GM18858 (cell line): ENCODE data around the gene SMAP1.
A peak's percentile ranks its signal among the peaks of the same experiment; 100 is the strongest.

Source experiments
- ATAC-seq: cut with Tn5 transposase; IDR thresholded peaks from one replicate; pipeline ENCODE4 v1.9.1; 2021; ENCODE audit not compliant: unreplicated experiment

The SMAP1 gene

DNA sequence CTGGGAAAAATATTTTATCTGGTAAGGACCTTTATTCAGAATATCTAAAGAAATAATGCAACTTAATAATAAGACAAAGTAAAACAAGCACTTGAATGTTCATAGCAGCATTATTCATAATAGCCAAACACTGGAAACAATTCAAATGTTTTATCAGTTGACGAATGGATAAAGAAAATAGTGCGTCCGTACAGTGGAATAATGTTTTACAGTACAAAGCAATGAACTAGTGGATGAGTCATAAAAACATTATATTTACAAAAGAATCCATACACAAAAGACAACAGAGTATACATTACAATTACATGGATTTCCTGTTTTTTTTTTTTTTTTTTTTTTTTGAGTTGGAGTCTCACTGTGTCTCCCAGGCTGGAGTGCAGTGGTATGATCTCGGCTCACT lies 12.7 kb downstream of the SMAP1 start:
- ATAC-seq, result no peak

DNA sequence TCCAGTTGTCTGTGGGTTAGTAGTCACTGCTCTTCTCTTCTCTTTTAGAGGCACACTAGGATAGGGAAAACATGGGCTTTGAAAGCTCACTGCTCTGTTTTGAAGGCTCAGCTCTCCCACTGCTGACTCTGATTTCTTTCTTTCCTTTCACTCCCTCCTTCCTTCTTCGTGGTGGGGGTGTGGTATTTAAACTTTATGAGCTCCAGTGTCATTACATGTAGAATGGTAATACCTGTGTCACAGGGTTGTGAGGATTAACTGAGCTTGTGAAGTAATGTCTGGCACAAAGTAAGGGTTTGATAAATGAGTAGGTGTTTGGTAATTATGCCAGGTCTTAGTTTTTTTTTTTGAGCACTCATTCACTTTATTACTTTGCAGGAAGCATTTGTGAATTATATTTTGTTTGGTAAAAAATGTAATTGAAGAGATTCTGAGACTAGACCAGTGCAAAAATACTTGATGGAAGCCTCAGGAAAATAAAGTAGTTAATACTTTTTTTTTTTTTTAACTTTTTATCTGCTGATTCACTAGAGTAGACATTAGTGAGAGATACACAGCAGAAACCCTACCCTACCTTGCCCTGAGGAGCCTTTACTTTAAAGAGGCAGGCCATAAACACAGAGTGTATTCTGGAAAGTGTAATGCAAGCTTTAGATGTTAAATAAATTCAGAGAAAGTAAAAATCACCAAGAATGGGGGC lies 17.3 kb downstream of the SMAP1 start:
- ATAC-seq, result no peak

DNA sequence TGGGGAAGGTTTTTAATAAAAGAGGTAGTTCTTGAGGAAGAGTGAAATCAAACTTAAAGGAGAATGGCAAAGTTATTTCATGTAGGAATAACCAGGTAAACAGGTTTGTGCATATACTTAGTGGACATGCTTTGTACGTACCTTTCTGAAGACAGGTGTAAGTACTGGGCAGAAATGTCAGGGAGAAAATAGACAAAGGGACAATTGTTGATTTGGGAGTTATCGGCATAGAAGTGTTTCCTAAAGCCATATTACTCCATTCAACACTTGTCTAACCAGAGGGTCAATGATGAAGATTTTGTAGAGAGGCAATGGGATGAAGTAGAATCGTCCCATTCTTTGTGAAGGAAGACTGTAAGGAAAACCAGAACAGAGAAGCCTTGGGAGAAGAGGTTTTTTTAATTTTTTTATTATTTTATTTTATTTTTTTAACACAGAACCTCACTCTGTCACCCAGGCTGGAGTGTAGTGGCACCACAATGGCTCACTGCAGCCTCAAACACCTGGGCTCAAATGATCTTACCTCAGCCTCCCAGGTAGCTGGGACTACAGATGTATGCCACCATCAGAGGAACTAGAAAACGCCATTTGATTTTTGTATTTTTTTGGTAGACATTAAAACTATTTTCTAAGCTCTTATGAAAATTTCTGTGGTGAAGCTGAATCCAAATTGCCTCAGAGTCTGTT lies 18.0 kb downstream of the SMAP1 start:
- ATAC-seq, result no peak

DNA sequence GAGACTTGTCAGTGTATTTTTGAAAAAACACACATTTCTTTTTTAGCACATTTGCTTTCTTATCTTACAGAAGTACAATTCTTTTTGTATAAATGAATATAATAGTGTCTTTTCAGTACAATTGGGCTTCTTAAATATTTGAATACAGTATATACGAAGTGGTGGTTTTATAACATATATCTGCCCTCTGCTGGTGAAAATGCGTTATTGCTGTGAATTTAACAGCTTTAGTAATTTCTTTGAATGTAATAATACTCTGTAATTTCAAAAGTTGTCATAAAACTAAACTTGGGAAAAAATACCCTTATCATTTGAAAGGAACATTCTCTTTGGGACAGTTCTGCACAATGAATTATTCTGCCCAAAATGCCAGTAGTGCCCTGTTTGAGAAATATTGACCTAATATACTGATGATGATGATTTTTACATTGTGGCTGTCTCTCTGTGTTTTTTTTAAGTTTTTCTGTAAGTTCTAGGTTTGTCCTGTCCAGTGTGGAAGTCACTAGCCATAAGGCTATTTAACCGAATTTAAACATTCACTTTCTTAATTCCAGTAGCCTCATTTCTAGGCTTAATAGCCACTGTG lies 19.0 kb downstream of the SMAP1 start:
- ATAC-seq, result peak; percentile 48

DNA sequence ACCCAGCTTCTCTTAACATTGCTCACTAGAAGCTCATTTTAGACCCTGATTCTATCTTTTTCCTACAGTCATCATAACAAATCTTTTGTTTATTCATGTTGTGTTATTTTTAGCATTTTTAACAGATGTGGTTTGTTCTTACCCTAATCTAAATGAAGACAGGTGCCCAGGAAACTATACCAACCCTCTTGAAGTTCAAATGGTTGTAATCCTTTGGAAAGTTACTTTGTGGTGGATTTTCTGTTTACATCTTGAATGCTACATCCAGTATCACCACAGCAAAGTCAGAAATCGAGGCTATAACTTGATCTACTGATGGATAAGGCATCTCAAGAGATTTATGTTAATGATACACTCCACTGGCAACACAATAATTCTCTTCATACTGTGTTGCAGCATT lies 26.2 kb downstream of the SMAP1 start:
- no peak for ATAC-seq

DNA sequence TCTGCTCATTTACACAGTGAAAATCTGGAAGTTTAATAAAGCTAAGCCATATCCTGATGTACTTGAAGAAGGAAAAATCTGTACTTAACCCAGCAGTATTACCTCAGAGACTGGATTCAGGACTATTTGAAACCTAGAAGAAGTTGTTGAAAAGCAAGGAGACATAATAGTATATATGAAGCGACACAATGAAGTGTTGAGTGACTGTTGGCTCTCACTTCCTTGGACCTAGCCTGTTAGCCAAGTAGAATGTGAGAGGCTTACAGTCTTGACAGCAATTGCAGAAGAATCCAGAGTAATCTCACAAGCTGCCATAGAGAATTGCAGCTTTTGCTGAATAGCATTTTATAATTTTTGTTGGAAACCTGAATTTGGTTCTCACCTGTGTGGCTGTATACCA lies 26.7 kb downstream of the SMAP1 start:
- ATAC-seq, result no peak

DNA sequence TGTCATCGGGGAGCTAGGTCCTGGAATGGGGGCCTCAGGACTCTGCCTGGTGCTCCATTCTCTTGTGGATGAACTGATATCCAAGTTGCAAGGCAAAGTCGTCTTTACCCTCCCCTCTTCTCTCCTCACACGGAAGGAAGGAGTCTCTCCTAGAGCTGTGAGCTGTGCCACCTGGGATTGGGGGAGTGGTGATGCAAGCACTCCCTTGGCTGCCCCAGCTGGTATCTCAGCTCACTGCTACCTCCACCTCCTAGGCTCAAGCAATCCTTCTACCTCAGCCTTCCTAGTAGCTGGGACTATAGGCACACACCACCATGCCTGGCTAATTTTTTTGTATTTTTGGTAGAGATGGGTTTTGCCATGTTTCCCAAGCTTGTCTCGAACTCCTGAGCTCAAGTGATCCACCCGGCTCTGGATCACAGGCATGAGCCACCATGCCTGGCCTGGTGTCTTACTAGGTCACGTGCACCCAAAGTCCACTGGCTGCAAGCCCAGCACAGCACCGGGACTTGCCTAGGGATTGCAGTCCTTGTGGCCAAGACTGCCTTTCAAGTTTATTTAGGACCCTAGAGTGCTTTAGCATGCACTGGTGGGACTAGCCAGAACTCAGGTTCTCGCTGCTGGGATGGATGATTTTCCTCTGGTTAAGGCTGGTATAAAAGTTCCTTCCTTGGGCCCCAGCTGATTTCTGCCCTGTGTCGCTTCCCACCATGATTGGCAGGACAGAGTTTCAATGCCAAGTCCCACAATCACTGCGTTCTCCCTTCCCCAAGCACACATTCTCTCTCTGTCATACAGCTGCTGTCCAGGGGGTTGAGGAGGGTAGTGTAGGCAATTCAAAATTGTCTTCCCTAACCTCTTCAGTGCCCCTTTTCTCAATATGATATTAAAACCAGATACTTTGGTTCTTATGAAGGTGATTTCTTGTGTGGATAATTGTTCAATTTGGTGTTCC lies 33.5 kb downstream of the SMAP1 start:
- no peak for ATAC-seq

DNA sequence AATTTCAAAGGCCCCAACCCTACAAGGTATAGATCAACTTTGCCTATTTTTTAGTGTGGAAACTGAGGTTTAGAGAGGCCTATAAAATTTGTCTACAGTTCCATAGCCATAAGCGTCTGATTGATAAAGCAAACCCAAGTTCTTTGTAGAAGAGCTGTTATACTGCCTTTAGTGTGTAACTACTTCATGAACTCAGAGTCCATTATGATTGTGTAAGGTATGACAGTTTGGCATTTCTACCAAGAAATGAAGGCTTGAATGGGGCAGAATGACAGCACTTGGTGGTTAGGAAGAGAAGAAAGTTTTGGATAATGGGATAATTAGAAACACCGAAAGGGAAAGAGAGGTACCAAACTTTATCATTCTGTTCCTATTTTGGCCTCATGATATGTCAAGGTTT lies 38.1 kb downstream of the SMAP1 start:
- ATAC-seq, result no peak

DNA sequence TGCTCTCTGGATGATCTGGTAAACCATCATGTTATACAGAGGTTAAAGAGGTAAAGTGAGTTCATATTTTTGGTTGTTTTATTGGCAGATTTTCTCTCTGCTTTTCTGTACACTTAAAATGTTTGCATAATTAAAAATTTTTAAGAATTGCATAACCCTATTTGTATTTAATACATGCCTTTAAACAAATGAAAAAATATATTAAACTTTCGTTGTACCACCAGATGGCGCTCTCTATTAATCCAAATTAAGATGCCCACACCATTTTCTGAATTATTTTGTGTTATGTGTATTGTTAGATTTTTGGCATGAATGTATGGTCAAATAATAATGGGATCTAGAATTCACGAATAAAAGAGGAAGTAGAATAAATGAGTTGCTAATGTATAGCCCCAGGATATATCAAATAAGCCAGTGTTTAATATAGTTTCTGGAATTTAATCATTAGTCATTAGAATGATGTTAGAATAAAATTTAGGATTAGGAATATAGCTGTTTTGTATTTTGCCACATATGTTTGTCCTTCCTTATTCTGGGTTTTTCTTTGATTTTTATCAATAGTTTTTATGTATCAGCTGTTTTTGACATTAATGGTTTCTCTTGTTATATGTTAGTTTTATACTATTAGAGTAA lies 38.9 kb downstream of the SMAP1 start:
- ATAC-seq, result no peak

DNA sequence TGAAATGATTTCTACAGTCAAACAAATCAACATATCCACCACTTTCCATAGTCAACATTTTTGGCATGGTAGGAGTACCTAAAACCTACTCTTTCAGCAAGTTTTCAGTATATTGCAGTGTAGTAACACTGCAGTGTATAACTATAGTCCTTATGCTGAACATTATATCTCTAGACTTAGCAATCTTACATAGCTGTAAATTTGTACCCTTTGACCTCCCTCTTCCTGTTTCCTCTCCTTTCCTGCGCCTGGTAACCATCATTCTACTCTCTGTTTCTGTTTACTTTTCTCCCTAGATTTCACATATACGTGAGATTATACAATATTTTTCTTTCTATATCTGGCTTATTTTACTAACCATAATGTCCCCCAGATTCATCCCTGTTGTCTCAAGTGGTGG lies 40.2 kb downstream of the SMAP1 start:
- no peak for ATAC-seq

DNA sequence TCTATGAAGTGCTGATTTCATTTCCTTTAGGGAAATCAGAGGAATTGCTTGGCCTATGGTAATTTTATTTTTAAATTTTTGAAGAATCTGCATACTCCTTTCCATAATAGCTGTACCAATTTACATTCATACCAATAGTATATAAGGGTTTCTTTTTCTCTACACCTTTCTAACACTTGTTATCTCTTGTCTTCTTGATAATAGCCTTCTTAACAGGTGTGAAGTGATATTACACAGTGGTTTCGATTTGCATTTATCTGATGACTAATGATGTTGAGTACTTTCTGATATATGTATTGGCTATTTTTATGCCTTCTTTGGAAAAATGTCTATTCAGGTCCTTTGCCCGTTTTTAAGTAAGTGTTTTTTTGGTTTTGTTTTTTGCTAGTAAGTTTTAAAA lies 40.8 kb downstream of the SMAP1 start:
- peak; percentile 41 for ATAC-seq

DNA sequence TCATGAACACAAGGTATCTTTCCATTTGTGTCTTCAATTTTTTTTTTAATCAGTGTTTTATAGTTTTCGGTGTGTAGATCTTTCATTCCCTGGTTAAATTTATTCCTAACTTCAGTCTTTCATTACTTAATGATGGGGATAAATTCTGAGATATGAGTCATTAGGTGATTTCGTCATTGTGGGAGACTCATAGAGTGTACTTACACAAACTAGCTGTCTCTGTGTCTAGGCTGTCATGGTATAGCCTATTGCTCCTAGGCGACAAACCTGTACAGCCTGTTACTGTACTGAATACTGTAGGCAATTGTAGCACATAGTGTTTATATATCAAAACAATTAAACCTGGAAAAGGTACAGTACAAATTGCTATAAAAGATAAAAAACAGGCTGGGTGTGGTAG lies 42.1 kb downstream of the SMAP1 start:
- no peak for ATAC-seq

DNA sequence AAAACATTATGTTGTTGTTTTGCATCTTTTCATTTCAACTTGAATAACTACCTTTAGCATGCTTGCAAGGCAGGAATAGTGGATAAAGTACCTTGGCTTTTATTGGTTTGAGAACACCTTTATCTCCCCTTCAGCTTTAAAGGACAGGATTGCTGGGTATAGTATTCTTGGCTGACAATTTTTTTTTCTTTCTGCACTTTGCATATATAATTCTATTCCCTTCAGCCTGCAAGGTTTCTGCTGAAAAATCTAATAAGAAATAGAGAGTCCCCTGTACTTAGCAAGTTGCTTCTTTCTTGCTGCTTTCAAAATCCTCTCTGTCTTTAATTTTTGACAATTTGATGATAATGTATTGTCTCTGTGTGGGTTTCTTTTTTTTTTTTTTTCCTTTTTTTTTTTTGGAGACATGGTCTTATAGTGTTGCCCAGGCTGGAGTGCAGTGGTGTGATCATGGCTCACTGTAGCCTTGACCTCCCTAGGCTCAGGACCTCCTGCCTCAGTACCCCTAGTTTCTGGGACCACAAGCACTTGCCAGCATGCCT lies 47.1 kb downstream of the SMAP1 start:
- ATAC-seq, result no peak

DNA sequence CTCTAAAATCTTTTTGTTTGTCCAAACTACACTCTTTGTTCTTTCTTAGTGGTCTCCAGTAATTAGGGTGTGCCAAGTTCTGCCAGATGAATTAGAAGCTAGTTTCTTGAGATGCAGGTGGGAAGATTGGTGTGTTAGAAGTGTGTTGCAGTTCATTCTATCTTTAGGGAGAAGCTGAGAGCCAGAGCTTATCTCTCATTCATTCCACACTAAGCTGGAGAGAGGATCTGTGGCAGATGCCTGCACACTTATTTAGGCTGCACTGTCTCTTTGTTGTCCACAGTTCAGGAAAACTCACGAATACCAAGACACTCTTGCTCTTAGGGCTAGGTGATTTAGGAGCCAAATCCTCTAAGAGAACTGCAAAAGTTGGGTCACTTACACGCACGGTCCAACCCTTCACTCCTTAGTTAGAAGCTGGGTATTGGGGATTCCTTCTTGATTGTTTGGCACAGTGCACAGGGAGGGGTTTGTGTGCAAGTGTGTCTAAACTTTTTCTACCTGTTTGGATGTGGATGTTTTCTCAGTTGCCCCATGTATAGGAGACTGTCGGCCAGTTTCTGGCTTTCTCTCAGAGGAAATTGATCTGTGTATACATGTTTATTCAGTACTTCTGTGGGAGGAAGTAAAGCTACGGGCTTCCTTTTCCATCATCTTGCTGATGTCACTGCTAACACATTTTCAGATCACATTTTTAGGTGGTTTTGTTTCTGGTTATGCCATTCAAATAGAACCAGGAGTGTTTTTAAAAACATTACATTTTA lies 49.5 kb downstream of the SMAP1 start:
- peak; percentile 34 for ATAC-seq

DNA sequence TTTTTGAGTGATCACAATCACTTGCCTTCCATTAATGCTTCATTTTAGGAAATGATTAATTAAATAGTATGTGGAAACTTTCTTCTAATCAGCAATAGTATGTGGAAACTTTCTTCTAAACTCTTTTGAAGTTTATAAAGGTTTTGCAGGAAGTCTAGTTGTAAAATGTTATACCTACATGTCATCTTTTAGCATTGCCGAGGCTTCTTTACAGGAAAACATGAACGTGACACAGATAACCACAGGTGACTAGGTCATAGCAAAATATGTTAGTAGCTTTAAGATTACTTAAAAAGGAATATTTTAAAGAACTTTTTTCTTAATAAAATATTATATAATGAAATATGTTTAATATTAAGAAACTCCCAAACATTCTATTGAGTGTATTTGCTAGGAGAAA lies 56.8 kb downstream of the SMAP1 start:
- no peak for ATAC-seq

DNA sequence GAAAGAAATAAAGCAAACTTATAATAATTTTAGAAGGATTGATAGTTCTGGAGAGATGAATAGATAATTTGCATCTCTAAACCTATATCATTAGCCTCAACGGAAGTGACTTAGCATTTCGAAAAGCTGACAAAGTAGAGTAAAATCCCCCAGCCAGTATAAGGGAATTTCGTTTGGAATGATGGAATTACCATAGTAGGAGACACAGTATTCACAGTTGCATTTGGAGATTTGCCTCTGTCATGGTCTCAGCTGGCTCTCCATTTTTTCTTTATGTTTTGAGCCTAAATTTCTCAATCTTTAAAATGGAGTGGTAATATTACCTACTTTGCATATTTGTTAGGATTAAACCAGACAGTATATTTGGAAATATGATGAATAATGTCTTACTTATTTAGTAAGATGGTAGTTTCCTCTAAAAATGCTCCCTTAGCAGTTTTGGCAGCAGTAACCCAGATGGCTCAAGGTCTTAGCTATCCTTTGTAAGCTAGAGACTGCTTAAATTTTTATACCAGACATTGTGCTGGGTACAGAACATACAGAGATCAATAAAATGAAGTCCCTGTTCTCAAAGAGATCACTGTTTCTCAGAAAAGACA lies 58.2 kb downstream of the SMAP1 start:
- ATAC-seq, result no peak

DNA sequence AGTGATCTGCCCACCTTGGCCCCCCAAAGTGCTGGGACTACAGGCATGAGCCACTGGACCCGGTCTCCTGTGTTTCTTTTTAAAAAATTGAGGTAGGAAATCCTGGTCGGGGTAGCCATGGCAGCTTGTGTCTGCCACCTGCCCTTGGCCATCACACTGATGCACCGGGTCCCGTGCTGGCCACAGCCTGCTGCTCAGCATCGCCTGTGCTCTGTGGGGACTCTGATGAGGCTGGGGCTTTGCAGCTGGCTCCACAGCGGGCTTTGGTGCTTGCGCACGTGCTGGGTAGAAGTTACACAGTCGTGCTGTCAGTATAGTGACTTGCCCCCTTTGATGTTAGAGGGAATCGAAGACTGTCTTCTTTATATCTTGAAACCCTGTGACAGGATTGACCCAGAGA lies 66.7 kb downstream of the SMAP1 start:
- ATAC-seq, result no peak

DNA sequence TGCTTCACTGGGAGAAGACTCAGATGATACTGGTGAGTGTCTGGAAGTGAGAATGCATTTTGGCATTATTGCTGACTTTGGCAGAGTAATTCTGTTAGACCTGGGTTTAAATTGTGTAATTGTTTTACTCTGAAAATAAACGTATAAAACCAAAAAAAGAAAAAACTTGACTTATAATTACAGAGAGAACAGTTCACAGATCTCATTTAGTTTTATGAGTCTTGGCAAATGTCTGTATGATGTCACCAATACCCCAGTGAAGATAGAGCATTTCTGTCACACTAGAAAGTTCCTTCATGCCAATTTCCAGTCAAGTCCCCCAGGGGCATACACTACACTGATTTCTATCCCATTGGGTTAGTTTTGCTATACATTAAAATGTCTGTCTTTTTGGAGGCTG lies 67.3 kb downstream of the SMAP1 start:
- no peak for ATAC-seq

DNA sequence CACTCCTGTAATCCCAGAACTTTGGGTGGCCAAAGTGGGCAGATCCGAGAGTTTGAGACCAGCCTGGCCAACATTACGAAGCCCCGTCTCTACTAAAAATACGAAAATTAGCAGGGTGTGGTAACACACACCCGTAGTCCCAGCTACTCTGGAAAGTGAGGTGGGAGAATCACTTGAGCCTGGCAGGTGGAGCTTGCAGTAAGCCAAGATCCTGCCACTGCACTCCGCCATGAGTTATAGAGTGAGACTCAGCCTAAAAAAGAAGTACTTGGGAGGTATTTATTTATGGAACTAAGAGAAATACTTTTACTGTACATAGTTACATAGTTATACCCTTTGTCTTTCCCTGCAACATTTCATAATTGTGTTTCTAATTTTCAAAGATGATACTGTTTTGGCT lies 67.8 kb downstream of the SMAP1 start:
- no peak for ATAC-seq

DNA sequence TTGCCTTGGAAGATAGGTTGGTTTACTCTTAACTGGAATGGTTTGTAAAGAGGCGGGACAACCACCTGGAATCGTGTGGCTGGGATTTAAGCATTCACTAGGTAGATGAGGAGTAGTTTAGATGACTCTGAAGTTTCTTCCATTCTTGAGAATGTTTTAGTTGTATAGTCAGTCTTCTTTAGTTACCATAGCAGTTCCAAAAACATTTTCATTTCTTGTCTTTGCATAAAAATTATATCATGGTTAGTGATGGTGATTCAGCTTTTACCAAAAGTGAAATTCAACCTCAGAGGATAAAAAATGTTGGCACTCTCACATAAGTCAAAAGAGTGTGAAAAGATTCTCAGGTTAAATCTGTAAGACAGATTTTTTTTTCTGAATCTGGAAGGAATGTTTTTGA lies 70.3 kb downstream of the SMAP1 start:
- no peak for ATAC-seq
